PC-9 (cell line): ENCODE results near the gene PTPN14.

Experiments used
- CTCF ChIP-seq: fragments of 200-600 bp; sonication (generic); conservative IDR thresholded peaks from 2 replicates; pipeline ENCODE4 v1.6.1; 2017; ENCODE audit warnings: mixed run types, antibody characterized with exemption, mild to moderate bottlenecking, moderate library complexity
- EZH2 ChIP-seq: fragments of 200-600 bp; sonication (generic); IDR thresholded peaks from 2 replicates; pipeline ENCODE4 v1.8.0; 2017; ENCODE audit warnings: antibody characterized with exemption, low read depth

DNA sequence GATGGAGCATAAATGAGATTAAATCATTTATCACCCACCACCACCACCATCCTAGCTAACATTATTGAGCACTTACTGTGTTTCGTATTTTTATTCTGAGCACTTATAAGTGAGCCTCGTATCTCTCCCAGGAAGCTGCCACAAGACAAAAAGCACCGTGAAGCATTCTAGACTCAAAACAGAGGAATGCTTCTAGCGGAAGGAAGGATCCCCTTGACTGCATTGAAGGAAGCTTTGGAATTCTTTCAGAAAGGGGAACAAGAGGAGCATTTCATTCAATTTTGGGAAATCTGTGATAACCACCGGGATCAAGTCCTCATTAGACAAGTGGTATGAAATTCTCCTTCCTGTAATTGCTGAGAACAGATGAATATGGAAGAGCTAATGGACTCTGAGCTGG is 66.3 kb downstream of the PTPN14 start:
- TF ChIP-seq CTCF (no peak), EZH2 (no peak)
